ENCODE results near the gene IRX2. TPM values are rescaled to one million over a fixed set of nuclear protein-coding genes. Genes with fewer than 3 reads are reported as not detected.

IRX2 gene
- total RNA-seq: not detected

GRCh38 chr5:2751592-2752021 is at the start of gene IRX2:
Gene IRX2 (minus strand): TSS chr5:2751677. CDS start chr5:2751413, 264 bp downstream.
- Histone ChIP-seq H3K27ac (no peak within 1 kb of the TSS), H3K9me3 (peaks cover 0 to 3% (median 0%) of the 10 kb centered on the region in 4 donors), H3K36me3 (no peaks in the 10 kb centered on the region), H3K4me1 (peaks cover 0 to 41% (median 0%) of the 10 kb centered on the region in 4 donors), H3K4me3 (peak within 1 kb of the TSS in 2 of 4 donors; percentile 38 to 47), H3K27me3 (peaks cover 0 to 51% of the 10 kb centered on the region in 2 donors)
- DNase-seq: no peak
- TF ChIP-seq CTCF (IDR thresholded peaks at IDR 0.05) (no peak), POLR2A (IDR thresholded peaks at IDR 0.05) (no peak)

- Histone ChIP-seq H3K36me3 (no peaks in the 10 kb centered on the region), H3K9me3 (no peaks in the 10 kb centered on the region), H3K27ac (no peak overlapping the region), H3K27me3 (no peaks in the 10 kb centered on the region), H3K4me3 (no peak overlapping the region), H3K4me1 (no peaks in the 10 kb centered on the region)
- no peak for DNase-seq
- TF ChIP-seq POLR2A (IDR thresholded peaks at IDR 0.05) (no peak), CTCF (IDR thresholded peaks at IDR 0.05) (no peak)
Measured at GRCh38 chr5:2800035-2800434, 48.6 kb upstream of the IRX2 start.

GRCh38 chr5:2797981-2798380 is 46.5 kb upstream of the IRX2 start:
- Histone ChIP-seq H3K36me3 (no peaks in the 10 kb centered on the region), H3K9me3 (no peaks in the 10 kb centered on the region), H3K4me1 (no peaks in the 10 kb centered on the region), H3K27me3 (no peaks in the 10 kb centered on the region), H3K27ac (no peak overlapping the region), H3K4me3 (no peak overlapping the region)
- no peak for TF ChIP-seq CTCF (IDR thresholded peaks at IDR 0.05)
- TF ChIP-seq POLR2A (IDR thresholded peaks at IDR 0.05): no peak
- DNase-seq: no peak

GRCh38 chr5:2797160-2797559 is 45.7 kb upstream of the IRX2 start:
- H3K9me3 ChIP-seq: no peaks in the 10 kb centered on the region
- no peak for DNase-seq

GRCh38 chr5:2783223-2783622 is 31.7 kb upstream of the IRX2 start:
- Histone ChIP-seq H3K27me3 (no peaks in the 10 kb centered on the region), H3K9me3 (no peaks in the 10 kb centered on the region), H3K36me3 (no peaks in the 10 kb centered on the region), H3K27ac (no peak overlapping the region), H3K4me1 (no peaks in the 10 kb centered on the region), H3K4me3 (no peak overlapping the region)
- TF ChIP-seq CTCF (IDR thresholded peaks at IDR 0.05) (no peak), POLR2A (IDR thresholded peaks at IDR 0.05) (no peak)
- no peak for DNase-seq

More at GRCh38 chr5:2797160-2797559, 45.7 kb upstream of the IRX2 start:
- Histone ChIP-seq H3K4me3 (no peak overlapping the region), H3K27ac (no peak overlapping the region), H3K27me3 (no peaks in the 10 kb centered on the region), H3K36me3 (no peaks in the 10 kb centered on the region), H3K4me1 (no peaks in the 10 kb centered on the region)
- TF ChIP-seq CTCF (IDR thresholded peaks at IDR 0.05): no peak
- TF ChIP-seq POLR2A (IDR thresholded peaks at IDR 0.05): no peak

- no peaks in the 10 kb centered on the region for H3K27me3 ChIP-seq
Measured at GRCh38 chr5:2782658-2783057, 31.2 kb upstream of the IRX2 start.

More at GRCh38 chr5:2782658-2783057, 31.2 kb upstream of the IRX2 start:
- H3K27ac ChIP-seq: no peak overlapping the region
- no peak for TF ChIP-seq POLR2A (IDR thresholded peaks at IDR 0.05)
- no peaks in the 10 kb centered on the region for H3K4me1 ChIP-seq
- H3K4me3 ChIP-seq: no peak overlapping the region
- DNase-seq: no peak
- no peaks in the 10 kb centered on the region for H3K9me3 ChIP-seq
- no peaks in the 10 kb centered on the region for H3K36me3 ChIP-seq
